Measurements from ENCODE around the gene CENPVL3. TPM values are rescaled to one million over a fixed set of nuclear protein-coding genes. Genes with fewer than 3 reads are reported as not detected.
"Not testable (repeated sequence)": the region's sequence is repeated elsewhere in the genome, so short reads cannot be mapped to it uniquely, and the experiment has no call there.

The CENPVL3 gene
- 0.06 TPM for polyA plus RNA-seq (2013, experiment 1 of 2; ENCODE audit: insufficient read length)
- not detected for polyA plus RNA-seq (2013, experiment 2 of 2; ENCODE audit: insufficient read length)

GRCh38 chrX:51618241-51619155, at the start of gene CENPVL3:
TSS of gene CENPVL3 (minus strand) at chrX:51618912. CDS start at chrX:51618873, 39 bp downstream.
- DNase-seq, result not testable (repeated sequence)

DNA sequence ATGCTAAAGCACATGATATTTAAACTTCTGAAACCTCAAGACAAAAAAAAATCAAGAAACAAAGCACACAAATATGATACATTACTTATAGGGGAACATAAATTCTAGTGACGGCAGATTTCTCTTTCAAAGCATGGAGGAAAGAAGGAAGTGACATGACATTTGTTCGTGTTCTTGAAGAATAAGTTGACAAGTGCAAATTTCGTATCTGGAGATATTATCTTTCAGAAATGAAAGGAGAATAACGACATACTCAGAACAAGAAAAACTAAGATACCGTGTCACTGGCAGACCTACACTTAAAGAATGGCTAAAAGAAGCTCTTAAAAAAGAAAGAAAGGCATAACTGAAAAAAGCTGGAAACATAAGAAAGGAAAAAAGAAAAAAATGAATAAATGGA, 47.3 kb upstream of the CENPVL3 start:
- DNase-seq, result no peak

DNA sequence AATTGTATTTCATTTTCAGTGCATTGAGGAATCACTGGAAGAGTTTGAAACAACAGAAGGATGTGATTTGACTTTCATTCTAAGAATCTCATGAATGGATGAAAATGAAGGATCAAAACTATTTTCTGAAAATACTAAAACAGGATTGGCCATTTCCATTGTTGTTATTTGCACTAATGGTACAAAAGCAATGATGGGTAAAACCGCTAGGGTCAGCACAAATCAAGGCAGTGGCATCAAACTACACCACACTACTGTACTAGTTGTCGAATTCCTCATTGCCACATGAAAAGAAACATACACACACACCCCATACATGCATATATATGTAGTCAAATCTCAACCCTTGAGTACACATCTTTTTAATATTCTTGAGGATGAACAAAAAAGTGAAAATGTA, 24.7 kb upstream of the CENPVL3 start:
- no peak for DNase-seq

DNA sequence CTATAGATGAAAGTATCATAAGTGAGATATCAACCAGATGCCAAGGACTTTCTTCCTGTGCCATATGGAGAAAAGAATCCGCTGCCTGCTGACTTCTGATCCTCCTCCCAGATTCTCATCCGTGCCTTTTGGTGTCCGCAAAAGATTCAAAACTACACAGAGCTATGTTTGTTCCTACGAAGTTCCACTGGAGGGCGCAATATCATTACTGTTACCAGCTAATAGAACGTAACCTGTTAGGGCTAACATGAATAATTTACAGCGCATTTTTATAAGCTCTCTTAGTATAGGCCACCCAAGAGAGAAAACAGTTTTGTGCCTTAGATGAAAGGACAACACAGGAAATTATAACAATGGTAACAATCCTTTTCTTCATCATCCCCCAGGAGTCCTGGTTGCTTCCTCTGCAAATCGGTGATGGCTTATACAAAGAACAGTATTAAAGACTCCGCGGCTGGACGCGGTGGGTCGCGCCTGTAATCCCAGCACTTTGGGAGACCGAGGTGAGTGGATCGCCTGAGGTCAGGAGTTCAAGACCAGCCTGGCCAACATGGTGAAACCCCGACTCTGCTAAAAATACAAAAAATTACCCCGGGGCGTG, 22.8 kb upstream of the CENPVL3 start:
- peak; percentile 46 for DNase-seq

GRCh38 chrX:51636511-51636910, 17.8 kb upstream of the CENPVL3 start:
- DNase-seq, result not testable (repeated sequence)

DNA sequence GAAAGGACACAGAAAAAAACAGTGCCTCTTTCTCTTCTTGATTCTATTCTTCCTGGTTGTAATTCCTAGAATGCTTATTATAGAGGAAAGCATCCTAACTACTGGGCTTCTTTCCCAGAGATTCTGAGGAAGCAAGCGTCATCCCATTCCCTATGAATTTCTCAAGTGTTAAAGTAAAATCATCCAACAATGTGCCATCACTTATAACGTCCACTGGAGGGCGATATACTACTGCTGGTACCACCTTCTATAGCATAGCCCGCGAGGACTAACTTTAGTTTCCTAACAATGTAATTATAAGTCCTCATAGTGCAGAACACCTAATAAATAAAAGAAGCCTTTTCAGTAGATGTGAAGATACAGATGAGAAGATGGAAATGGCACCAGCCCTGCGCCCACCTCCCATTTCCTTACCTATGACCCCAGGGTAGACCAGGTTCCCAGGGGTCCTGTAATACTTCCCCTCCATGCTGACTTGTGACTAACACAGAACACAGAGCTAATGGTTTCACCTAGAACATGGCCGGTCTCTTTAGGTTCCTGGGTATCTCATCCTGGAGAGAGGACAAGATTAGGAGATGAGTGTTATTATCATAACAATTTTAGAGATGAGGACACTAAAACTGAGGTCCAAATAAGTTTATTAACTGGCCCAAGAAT, 4.2 kb downstream of the CENPVL3 start:
- peak; percentile 45 for DNase-seq

DNA sequence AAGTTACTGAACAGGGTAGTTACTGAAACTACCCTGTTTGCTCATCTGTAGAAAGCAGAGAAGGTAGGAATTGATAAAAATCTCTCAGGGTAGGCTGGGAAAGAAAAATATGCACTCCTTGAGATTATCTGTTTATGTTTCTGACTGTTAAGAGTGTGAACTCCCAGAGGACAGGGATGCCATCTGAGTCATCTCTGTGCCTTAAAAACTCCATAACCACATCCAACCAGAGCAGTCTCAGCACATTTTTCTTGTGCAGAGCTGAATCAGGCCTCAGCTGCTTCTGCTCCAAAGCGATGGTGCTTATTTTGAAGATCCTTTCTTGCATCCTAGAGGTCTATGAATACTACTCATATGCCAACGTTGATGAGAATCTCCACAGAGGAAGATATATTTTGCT, 9.9 kb downstream of the CENPVL3 start:
- DNase-seq, result peak; percentile 60

GRCh38 chrX:51608126-51608525, 10.6 kb downstream of the CENPVL3 start:
- DNase-seq, result peak; percentile 18

- no peak for DNase-seq
Observed at GRCh38 chrX:51606446-51606845, 12.3 kb downstream of the CENPVL3 start.

DNA sequence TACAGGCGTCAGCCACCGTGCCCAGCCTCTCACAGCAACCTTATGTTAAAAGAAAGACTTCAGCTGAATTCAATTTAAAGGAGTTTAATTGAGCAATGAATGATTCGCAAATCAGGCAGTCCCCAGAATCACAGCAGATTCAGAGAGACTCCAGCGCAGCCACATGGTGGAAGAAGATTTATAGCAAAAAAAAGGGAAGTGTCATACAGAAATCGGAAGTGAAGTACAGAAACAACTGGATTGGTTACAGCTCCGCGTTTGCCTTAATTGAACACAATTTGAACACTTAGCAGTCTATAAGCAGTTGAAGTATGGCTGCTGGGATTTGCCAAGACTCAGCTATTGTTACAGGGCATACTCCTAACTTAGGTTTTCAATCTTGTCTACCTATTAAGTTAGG, 19.8 kb downstream of the CENPVL3 start:
- DNase-seq, result no peak

DNA sequence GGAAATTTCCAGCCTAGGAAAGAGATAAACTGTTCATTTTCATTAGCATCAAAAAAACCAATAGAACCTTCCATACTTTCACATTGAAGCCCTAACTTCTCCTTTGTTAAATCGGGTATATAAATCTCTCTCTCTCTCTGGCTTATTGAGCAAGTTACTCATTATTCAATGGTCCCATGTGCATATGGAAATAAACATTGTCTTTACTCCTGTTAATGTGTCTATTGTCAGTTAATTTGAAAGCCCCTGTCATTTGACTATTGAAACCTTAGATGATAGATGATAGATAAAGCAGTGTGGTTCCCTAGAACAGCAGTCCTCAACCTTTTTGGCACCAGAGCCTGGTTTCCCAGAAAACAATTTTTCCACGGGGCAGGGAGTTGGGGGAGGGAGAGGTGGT, 46.8 kb downstream of the CENPVL3 start:
- DNase-seq, result no peak

GRCh38 chrX:51569561-51569960, 49.2 kb downstream of the CENPVL3 start:
- no peak for DNase-seq

DNA sequence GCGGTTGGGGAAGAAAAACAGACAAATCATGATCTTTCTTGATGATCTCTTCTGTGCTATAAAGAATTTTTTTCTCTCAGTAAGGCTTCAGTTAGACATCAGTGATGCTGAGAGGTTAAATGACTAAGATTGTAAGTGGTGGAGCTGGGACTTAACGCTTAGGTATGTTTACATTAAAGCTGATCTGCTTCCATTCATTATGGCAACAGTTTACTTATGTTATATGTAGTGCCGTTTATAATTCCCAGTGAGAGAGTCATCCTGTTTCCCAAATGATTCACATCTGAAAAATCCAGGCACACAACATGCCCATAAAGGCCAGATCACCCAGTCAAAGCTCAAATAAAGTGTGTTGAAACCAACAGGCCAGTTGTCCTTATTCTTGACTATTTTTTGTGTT, 50.1 kb downstream of the CENPVL3 start:
- DNase-seq, result peak; percentile 63

Data from fibroblast of skin of scalp (primary cell).